GM12864 (cell line): ENCODE data around the gene ALAD.

Experiments used
- DNase-seq: peaks from one replicate; pipeline ENCODE4 v3.0.0-alpha.2; 2011; ENCODE audit warnings: low read depth
- H3K4me3 ChIP-seq: 2 replicates; pipeline ENCODE4 v1.5.1; 2011; ENCODE audit warnings: mild to moderate bottlenecking, low read depth, low read length, control low read depth
- TF ChIP-seq, protein P1 (sequence below): IDR thresholded peaks from 2 replicates; pipeline ENCODE4 v1.5.1; 2011; ENCODE audit warnings: low read depth, mild to moderate bottlenecking, moderate library complexity, low read length, control low read depth, inconsistent platforms; ENCODE audit errors: missing control alignments

The ALAD gene

GRCh38 chr9:113360242-113360842, 40.7 kb downstream of the ALAD start:
- TF ChIP-seq, protein P1, sequence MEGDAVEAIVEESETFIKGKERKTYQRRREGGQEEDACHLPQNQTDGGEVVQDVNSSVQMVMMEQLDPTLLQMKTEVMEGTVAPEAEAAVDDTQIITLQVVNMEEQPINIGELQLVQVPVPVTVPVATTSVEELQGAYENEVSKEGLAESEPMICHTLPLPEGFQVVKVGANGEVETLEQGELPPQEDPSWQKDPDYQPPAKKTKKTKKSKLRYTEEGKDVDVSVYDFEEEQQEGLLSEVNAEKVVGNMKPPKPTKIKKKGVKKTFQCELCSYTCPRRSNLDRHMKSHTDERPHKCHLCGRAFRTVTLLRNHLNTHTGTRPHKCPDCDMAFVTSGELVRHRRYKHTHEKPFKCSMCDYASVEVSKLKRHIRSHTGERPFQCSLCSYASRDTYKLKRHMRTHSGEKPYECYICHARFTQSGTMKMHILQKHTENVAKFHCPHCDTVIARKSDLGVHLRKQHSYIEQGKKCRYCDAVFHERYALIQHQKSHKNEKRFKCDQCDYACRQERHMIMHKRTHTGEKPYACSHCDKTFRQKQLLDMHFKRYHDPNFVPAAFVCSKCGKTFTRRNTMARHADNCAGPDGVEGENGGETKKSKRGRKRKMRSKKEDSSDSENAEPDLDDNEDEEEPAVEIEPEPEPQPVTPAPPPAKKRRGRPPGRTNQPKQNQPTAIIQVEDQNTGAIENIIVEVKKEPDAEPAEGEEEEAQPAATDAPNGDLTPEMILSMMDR, result no peak
- H3K4me3 ChIP-seq, result no peak overlapping the region
- DNase-seq, result no peak

GRCh38 chr9:113359385-113359784, 41.7 kb downstream of the ALAD start:
- TF ChIP-seq, protein P1, result no peak
- H3K4me3 ChIP-seq, result no peak overlapping the region

GRCh38 chr9:113356686-113357292, 44.3 kb downstream of the ALAD start:
- TF ChIP-seq, protein P1, result no peak
- no peak for DNase-seq
- no peak overlapping the region for H3K4me3 ChIP-seq

More at GRCh38 chr9:113359385-113359784, 41.7 kb downstream of the ALAD start:
- DNase-seq, result no peak

- no peak overlapping the region for H3K4me3 ChIP-seq
- DNase-seq, result no peak
- TF ChIP-seq, protein P1, result peak; percentile 15
These were observed 46.0 kb downstream of the ALAD start for GRCh38 chr9:113355040-113355596.

DNA sequence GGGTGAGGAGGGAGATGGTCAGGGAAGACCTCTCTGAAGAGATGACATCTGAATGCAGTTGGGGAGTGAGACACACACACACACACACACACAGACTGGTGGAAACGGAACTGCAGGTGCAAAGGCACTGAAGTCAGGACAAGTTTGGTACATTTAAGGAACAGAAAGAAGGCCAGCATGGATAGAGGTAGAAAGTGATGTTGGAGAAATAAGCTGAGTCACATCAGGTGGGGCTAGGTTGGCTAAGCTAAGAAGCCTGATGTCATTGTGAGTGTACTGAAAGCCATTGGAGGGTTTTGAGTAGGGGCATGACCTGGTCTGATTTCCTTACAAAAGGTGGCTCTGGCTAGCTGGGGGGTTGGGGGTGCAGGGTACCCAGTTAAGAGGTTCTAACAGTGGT, 48.7 kb downstream of the ALAD start:
- DNase-seq, result no peak
- TF ChIP-seq, protein P1, result no peak

DNA sequence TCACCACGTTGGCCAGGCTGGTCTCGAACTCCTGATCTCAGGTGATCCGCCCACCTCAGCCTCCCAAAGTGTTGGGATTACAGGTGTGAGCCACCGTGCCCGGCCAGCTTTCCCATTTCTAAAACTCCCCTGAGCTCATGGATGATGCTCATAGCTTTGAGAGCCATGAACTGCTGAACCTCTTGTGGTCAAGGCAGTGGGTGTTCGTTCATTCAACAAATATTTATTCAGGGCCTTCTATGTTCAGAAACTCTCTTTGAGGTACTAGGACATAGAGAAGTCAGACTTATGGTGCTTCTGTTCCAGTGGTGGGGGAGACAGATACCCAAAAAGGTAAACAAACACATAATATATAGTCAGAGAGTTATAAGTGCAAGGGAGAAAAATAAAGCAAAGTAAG, 49.1 kb downstream of the ALAD start:
- no peak for DNase-seq
- H3K4me3 ChIP-seq, result no peak overlapping the region
- TF ChIP-seq, protein P1, result no peak

More for the DNA sequence above, 48.7 kb downstream of the ALAD start:
- no peak overlapping the region for H3K4me3 ChIP-seq
